Measurements from ENCODE around the gene SORCS3. TPM values are rescaled to one million over a fixed set of nuclear protein-coding genes. Genes with fewer than 3 reads are reported as not detected.

The SORCS3 gene
- total RNA-seq, 2 donors from 2014 or later, result not detected

DNA sequence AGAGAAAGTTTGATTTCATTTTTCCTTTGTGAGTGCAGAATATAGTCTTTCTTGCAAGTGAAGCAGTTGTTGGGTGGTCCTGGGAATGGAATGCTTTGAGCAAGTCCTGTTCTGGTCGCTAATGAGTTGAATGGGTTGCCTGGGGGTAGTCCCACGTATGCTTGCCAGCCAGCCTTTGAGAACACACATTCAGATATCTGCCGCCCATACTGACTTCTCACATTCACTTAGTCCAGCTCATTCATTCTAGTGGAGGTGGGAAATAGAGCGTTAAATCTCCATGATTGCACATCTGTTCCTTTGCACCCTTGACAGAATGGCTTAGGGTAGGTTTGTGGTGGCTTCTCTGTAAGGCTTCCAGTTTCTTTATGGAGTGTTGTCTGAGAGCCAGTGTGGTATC lies 256.6 kb downstream of the SORCS3 start:
- no peak for TF ChIP-seq POLR2A (IDR thresholded peaks at IDR 0.05)
- TF ChIP-seq, protein P1, sequence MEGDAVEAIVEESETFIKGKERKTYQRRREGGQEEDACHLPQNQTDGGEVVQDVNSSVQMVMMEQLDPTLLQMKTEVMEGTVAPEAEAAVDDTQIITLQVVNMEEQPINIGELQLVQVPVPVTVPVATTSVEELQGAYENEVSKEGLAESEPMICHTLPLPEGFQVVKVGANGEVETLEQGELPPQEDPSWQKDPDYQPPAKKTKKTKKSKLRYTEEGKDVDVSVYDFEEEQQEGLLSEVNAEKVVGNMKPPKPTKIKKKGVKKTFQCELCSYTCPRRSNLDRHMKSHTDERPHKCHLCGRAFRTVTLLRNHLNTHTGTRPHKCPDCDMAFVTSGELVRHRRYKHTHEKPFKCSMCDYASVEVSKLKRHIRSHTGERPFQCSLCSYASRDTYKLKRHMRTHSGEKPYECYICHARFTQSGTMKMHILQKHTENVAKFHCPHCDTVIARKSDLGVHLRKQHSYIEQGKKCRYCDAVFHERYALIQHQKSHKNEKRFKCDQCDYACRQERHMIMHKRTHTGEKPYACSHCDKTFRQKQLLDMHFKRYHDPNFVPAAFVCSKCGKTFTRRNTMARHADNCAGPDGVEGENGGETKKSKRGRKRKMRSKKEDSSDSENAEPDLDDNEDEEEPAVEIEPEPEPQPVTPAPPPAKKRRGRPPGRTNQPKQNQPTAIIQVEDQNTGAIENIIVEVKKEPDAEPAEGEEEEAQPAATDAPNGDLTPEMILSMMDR (IDR thresholded peaks at IDR 0.05), result no peak
- no peak for ATAC-seq
- Histone ChIP-seq H3K4me3 (no peak overlapping the region), H3K9me3 (no peaks in the 10 kb centered on the region), H3K27ac (no peak overlapping the region), H3K4me1 (no peaks in the 10 kb centered on the region), H3K36me3 (replicated peaks in 1 of 2; ENCODE audit: insufficient read depth in 1 of 2, low read depth in 2 of 2) (no peaks in the 10 kb centered on the region), H3K27me3 (no peaks in the 10 kb centered on the region)
- DNase-seq, result no peak
- intact Hi-C loops (cut with DNase I), result no loop called here
- 49 to 51% methylated on average over 4 of the region's 4 CpGs for WGBS, 2 donors

DNA sequence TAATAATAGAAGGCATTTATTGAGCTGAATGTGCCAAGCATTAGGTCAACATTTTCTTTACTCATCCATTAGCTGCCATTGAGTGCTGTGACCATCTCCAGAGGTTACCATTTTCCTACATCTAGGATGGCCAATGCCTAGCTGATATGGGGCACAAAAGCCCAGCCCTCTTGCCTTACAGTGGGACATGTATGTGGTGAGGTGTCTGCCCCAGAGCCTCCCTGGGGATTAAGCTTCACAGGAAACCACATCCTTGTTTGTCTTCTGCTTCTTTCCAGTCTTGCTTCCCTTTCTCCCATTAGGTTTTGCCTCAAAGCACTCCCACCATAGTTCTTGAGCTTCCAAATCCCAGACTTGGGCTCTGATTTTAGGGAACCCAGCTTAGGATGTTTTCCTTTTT lies 258.7 kb downstream of the SORCS3 start:
- ATAC-seq (no peak), DNase-seq (no peak)
- Histone ChIP-seq H3K9me3 (no peaks in the 10 kb centered on the region), H3K27me3 (no peaks in the 10 kb centered on the region), H3K36me3 (replicated peaks in 1 of 2; ENCODE audit: insufficient read depth in 1 of 2, low read depth in 2 of 2) (no peaks in the 10 kb centered on the region), H3K27ac (no peak overlapping the region), H3K4me1 (no peaks in the 10 kb centered on the region), H3K4me3 (no peak overlapping the region)
- TF ChIP-seq, protein P1 (IDR thresholded peaks at IDR 0.05), result no peak
- TF ChIP-seq POLR2A (IDR thresholded peaks at IDR 0.05), result no peak
- intact Hi-C loops (cut with DNase I), result no loop called here

DNA sequence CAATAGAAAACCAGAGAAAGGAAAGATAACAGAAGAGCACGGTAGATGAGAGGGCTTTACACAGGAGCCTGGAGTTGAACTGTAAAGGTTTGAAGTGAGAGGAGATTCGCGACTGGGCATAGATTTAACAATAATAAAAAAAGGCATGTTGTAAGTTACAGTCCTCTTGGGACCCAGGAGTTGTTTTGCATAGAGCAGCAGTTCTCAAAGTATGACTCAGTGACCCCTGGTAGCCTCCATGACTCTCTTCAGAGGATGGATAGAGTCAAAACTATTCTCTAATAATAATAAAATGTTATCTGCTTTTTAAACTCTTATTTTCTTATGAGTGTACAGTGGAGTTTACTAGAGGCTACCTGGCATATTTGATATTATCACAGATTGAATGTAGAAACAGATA lies 262.3 kb downstream of the SORCS3 start:
- WGBS, 2 donors, result 65 to 71% methylated on average over 3 of the region's 3 CpGs
- Histone ChIP-seq H3K9me3 (no peaks in the 10 kb centered on the region), H3K36me3 (replicated peaks in 1 of 2; ENCODE audit: insufficient read depth in 1 of 2, low read depth in 2 of 2) (no peaks in the 10 kb centered on the region), H3K27me3 (no peaks in the 10 kb centered on the region), H3K4me1 (no peaks in the 10 kb centered on the region), H3K27ac (no peak overlapping the region), H3K4me3 (no peak overlapping the region)
- intact Hi-C loops (cut with DNase I), result no loop called here
- ATAC-seq (no peak), DNase-seq (no peak)
- TF ChIP-seq POLR2A (IDR thresholded peaks at IDR 0.05), result no peak
- TF ChIP-seq, protein P1 (IDR thresholded peaks at IDR 0.05), result no peak

DNA sequence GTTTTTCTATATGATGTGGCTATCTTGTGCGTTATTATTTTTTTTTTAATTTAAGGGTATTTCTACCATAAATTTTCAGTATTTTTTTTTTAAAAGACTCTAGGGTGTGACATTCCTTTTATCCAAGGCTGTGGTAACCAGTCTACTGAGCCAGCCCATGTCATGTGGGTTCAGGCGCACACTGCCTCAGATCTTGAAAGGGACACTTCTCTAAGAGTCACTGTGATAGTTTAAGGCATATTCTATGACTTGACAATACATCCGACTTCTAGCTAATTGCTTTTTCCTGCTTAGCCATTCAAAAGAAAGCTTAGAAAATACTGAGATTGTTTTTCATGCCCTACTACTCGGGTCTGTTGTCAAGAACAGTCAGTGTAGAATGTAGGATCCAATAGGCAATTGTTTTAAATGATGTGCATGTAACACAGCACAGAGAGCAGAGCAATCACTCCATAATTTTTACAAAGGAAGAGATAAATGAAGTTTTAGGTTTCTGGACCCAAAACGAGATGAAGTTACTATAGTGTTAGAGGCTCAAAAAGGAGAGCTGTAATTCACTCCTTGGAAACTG lies 263.7 kb downstream of the SORCS3 start:
- 46 to 55% methylated on average over 5 of the region's 5 CpGs for WGBS, 2 donors
- H3K4me3 ChIP-seq, result no peak overlapping the region
- ATAC-seq (no peak), DNase-seq (no peak)
- H3K27ac ChIP-seq, result no peak overlapping the region
- H3K27me3 ChIP-seq, result no peaks in the 10 kb centered on the region
- TF ChIP-seq, protein P1 (IDR thresholded peaks at IDR 0.05), result no peak
- intact Hi-C loops (cut with DNase I), result no loop called here
- no peaks in the 10 kb centered on the region for H3K36me3 ChIP-seq (replicated peaks in 1 of 2; ENCODE audit: insufficient read depth in 1 of 2, low read depth in 2 of 2)
- H3K9me3 ChIP-seq, result no peaks in the 10 kb centered on the region
- no peaks in the 10 kb centered on the region for H3K4me1 ChIP-seq

DNA sequence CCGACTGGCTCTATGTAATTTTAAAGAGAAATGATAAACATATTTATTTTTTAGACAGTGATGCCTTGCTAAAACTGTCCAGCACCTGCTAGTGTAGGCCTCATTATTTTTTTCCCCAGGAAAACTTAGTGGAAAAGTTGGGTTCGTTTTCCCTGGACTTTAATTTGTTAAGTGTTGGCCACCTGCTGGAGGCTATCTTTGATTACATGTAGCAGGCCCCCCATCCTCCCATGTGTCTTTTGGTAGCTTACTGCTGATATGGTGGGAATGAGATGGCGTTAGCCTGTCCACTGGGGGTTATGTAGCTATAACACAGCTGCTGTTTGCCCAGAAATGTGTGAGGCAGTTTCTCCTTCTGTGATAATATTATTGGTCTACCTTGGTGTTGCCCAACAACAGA lies 265.0 kb downstream of the SORCS3 start:
- TF ChIP-seq, protein P1 (IDR thresholded peaks at IDR 0.05), result no peak
- TF ChIP-seq POLR2A (IDR thresholded peaks at IDR 0.05), result no peak
- ATAC-seq (no peak), DNase-seq (no peak)
- Histone ChIP-seq H3K4me3 (no peak overlapping the region), H3K27me3 (no peaks in the 10 kb centered on the region), H3K4me1 (no peaks in the 10 kb centered on the region), H3K27ac (no peak overlapping the region), H3K36me3 (replicated peaks in 1 of 2; ENCODE audit: insufficient read depth in 1 of 2, low read depth in 2 of 2) (no peaks in the 10 kb centered on the region), H3K9me3 (no peaks in the 10 kb centered on the region)
- WGBS, 2 donors, result 37 to 44% methylated on average over 3 of the region's 3 CpGs
- intact Hi-C loops (cut with DNase I), result no loop called here

Measured in body of pancreas (tissue), 4 donors.